Measurements from ENCODE around the gene GPX8.

DNA sequence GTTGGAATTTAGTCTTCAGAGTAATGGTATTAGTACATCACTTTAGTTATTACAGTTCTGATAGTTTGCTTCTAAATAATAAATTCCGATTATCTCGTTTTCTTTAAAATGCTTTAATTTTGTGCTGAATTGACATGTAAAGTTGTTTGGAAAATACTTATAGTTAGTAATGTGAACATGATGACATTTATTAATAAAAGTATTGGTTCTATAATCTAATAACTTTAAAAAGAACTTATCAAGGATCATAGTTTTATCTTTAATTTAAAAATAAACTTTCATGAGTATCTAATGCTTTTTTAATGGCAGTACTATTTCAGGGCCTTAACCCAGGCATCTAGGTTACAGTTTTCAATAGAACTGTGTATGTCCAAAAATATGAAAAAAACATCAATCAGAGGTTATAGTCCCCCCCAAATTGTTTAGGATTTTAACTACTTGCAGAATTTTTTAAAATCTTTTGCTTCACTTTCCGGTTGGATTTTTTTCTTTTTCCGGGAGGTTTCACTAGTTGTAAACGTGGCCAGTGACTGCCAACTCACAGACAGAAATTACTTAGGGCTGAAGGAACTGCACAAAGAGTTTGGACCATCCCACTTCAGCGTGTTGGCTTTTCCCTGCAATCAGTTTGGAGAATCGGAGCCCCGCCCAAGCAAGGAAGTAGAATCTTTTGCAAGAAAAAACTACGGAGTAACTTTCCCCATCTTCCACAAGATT lies 680 bp downstream of the GPX8 start:
- TF ChIP-seq, protein P1, sequence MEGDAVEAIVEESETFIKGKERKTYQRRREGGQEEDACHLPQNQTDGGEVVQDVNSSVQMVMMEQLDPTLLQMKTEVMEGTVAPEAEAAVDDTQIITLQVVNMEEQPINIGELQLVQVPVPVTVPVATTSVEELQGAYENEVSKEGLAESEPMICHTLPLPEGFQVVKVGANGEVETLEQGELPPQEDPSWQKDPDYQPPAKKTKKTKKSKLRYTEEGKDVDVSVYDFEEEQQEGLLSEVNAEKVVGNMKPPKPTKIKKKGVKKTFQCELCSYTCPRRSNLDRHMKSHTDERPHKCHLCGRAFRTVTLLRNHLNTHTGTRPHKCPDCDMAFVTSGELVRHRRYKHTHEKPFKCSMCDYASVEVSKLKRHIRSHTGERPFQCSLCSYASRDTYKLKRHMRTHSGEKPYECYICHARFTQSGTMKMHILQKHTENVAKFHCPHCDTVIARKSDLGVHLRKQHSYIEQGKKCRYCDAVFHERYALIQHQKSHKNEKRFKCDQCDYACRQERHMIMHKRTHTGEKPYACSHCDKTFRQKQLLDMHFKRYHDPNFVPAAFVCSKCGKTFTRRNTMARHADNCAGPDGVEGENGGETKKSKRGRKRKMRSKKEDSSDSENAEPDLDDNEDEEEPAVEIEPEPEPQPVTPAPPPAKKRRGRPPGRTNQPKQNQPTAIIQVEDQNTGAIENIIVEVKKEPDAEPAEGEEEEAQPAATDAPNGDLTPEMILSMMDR (IDR thresholded peaks at IDR 0.05; ENCODE audit: borderline replicate concordance, extremely low read depth, low read length, poor library complexity, severe bottlenecking) = no peak
- TF ChIP-seq EZH2 (IDR thresholded peaks at IDR 0.05; ENCODE audit: borderline replicate concordance, low read depth, low read length, severe bottlenecking) = no peak
